ENCODE measurements around the gene PYGB.

PYGB gene

GRCh38 chr20:25318471-25319240, 70.8 kb downstream of the PYGB start:
- no peaks in the 10 kb centered on the region for H3K9me3 ChIP-seq
- H3K27ac ChIP-seq, result no peak overlapping the region
- peaks cover 21% of the 10 kb centered on the region for H3K36me3 ChIP-seq
- TF ChIP-seq CTCF (IDR thresholded peaks at IDR 0.05), result no peak
- H3K4me3 ChIP-seq (ENCODE audit: low read depth in 1 of 2, low read length in 1 of 2), result no peak overlapping the region
- no peaks in the 10 kb centered on the region for H3K4me1 ChIP-seq (ENCODE audit: control insufficient read depth in 1 of 2, insufficient read depth in 1 of 2, low read depth in 1 of 2, low read length in 1 of 2)
- no peaks in the 10 kb centered on the region for H3K27me3 ChIP-seq

GRCh38 chr20:25319241-25320034, 71.6 kb downstream of the PYGB start:
- Histone ChIP-seq H3K27me3 (no peaks in the 10 kb centered on the region), H3K27ac (no peak overlapping the region), H3K36me3 (peaks cover 21% of the 10 kb centered on the region), H3K4me3 (ENCODE audit: low read depth in 1 of 2, low read length in 1 of 2) (no peak overlapping the region), H3K4me1 (ENCODE audit: control insufficient read depth in 1 of 2, insufficient read depth in 1 of 2, low read depth in 1 of 2, low read length in 1 of 2) (peaks cover 7% of the 10 kb centered on the region in 2 experiments), H3K9me3 (no peaks in the 10 kb centered on the region)
- no peak for TF ChIP-seq CTCF (IDR thresholded peaks at IDR 0.05)

GRCh38 chr20:25320035-25320800, 72.3 kb downstream of the PYGB start:
- Histone ChIP-seq H3K27ac (no peak overlapping the region), H3K4me1 (ENCODE audit: control insufficient read depth in 1 of 2, insufficient read depth in 1 of 2, low read depth in 1 of 2, low read length in 1 of 2) (peaks cover 11 to 13% of the 10 kb centered on the region in 2 experiments), H3K27me3 (no peaks in the 10 kb centered on the region), H3K4me3 (ENCODE audit: low read depth in 1 of 2, low read length in 1 of 2) (no peak overlapping the region), H3K9me3 (no peaks in the 10 kb centered on the region), H3K36me3 (peaks cover 21% of the 10 kb centered on the region)
- no peak for TF ChIP-seq CTCF (IDR thresholded peaks at IDR 0.05)

GRCh38 chr20:25321262-25321831, 73.5 kb downstream of the PYGB start:
- no peak overlapping the region for H3K4me3 ChIP-seq (ENCODE audit: low read depth in 1 of 2, low read length in 1 of 2)
- H3K4me1 ChIP-seq (ENCODE audit: control insufficient read depth in 1 of 2, insufficient read depth in 1 of 2, low read depth in 1 of 2, low read length in 1 of 2), result peaks cover 11 to 17% of the 10 kb centered on the region in 2 experiments
- H3K9me3 ChIP-seq, result no peaks in the 10 kb centered on the region
- no peak overlapping the region for H3K27ac ChIP-seq
- H3K36me3 ChIP-seq, result peaks cover 21% of the 10 kb centered on the region
- H3K27me3 ChIP-seq, result no peaks in the 10 kb centered on the region
- no peak for TF ChIP-seq CTCF (IDR thresholded peaks at IDR 0.05)

- TF ChIP-seq CTCF (IDR thresholded peaks at IDR 0.05), result no peak
- Histone ChIP-seq H3K27ac (no peak overlapping the region), H3K4me1 (ENCODE audit: control insufficient read depth in 1 of 2, insufficient read depth in 1 of 2, low read depth in 1 of 2, low read length in 1 of 2) (peaks cover 11 to 17% of the 10 kb centered on the region in 2 experiments), H3K36me3 (peaks cover 19% of the 10 kb centered on the region), H3K4me3 (ENCODE audit: low read depth in 1 of 2, low read length in 1 of 2) (no peak overlapping the region), H3K9me3 (no peaks in the 10 kb centered on the region), H3K27me3 (no peaks in the 10 kb centered on the region)
Observed at GRCh38 chr20:25321991-25322390, 74.1 kb downstream of the PYGB start.
